ENCODE measurements around the gene C16orf92. TPM values are rescaled to one million over a fixed set of nuclear protein-coding genes. Genes with fewer than 3 reads are reported as not detected.

C16orf92 gene
- total RNA-seq, 1 experiment from 2014 or later: not detected

GRCh38 chr16:29991571-29991904 is 31.5 kb upstream of the C16orf92 start:
- DNase-seq (ENCODE audit: low spot score) (no peak), ATAC-seq (no peak)
- CTCF ChIA-PET: interaction anchor here (1.0 to 2.2 kb wide), 3 partner anchors 9 to 40 kb away, joined by 4 to 9 read pairs (median 4); partner anchors contain the start of genes TAOK2 and TLCD3B
- Mint-ChIP-seq H3K36me3 (peaks cover 21% of the 10 kb centered on the region), H3K27ac (no peak overlapping the region), H3K4me1 (peaks cover 7% of the 10 kb centered on the region; the same call in 1 of the 2 replicates), H3K27me3 (ENCODE audit: low read depth) (no peaks in the 10 kb centered on the region), H3K9me3 (no peaks in the 10 kb centered on the region), H3K4me3 (no peak overlapping the region)
- POLR2A ChIA-PET: no interaction called here
- TF ChIP-seq TCF7 (CRISPR knock-in tag; IDR thresholded peaks at IDR 0.05; ENCODE audit: low read depth) (no peak), USF2 (CRISPR knock-in tag; IDR thresholded peaks at IDR 0.05) (no peak), NR1H2 (CRISPR knock-in tag; IDR thresholded peaks at IDR 0.05) (no peak), ZBTB21 (CRISPR knock-in tag; IDR thresholded peaks at IDR 0.05; ENCODE audit: borderline replicate concordance) (no peak), ZNF219 (CRISPR knock-in tag; IDR thresholded peaks at IDR 0.05; ENCODE audit: borderline replicate concordance) (no peak), NFYB (CRISPR knock-in tag; conservative IDR thresholded peaks at IDR 0.05; ENCODE audit: low read depth) (no peak), E2F1 (CRISPR knock-in tag; IDR thresholded peaks at IDR 0.05) (no peak), JAZF1 (CRISPR knock-in tag; IDR thresholded peaks at IDR 0.05) (no peak), ATF6 (CRISPR knock-in tag; IDR thresholded peaks at IDR 0.05) (no peak), JUN (CRISPR knock-in tag; IDR thresholded peaks at IDR 0.05) (no peak), CREM (CRISPR knock-in tag; IDR thresholded peaks at IDR 0.05) (no peak), SMAD3 (CRISPR knock-in tag; IDR thresholded peaks at IDR 0.05; ENCODE audit: borderline replicate concordance) (no peak), ZNF512 (CRISPR knock-in tag; IDR thresholded peaks at IDR 0.05; ENCODE audit: borderline replicate concordance) (no peak), RELA (CRISPR knock-in tag; IDR thresholded peaks at IDR 0.05; ENCODE audit: borderline replicate concordance) (no peak), ATF2 (CRISPR knock-in tag; IDR thresholded peaks at IDR 0.05; ENCODE audit: borderline replicate concordance, low read depth) (no peak), MYBL2 (CRISPR knock-in tag; IDR thresholded peaks at IDR 0.05) (no peak), CTCF (IDR thresholded peaks at IDR 0.05) (no peak), ERG (CRISPR knock-in tag; IDR thresholded peaks at IDR 0.05) (no peak)
